Measurements from ENCODE around the gene MED14. TPM values are rescaled to one million over a fixed set of nuclear protein-coding genes. Genes with fewer than 3 reads are reported as not detected.

The MED14 gene
- total RNA-seq, 1 donor from 2014 or later = 58.6 TPM

DNA sequence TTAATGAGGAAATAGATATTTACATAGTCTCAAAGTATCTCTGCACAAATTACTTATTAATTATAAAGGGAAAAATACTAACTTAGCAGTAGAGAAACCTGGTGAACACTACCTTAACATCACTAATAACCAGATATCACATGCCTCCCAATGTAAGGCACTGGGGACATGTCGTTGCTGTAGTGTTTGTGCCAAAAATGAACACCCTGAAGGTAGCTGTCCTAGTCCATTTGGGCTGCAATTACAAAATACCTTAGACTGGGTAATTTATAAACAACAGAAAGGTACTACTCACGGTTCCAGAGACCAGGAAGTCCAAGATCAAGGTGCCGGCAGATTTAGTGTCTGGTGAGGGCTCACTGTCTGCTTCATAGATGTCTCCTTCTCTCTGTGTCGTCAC, 122.8 kb downstream of the MED14 start:
- DNase-seq (ENCODE audit: low spot score) = no peak

DNA sequence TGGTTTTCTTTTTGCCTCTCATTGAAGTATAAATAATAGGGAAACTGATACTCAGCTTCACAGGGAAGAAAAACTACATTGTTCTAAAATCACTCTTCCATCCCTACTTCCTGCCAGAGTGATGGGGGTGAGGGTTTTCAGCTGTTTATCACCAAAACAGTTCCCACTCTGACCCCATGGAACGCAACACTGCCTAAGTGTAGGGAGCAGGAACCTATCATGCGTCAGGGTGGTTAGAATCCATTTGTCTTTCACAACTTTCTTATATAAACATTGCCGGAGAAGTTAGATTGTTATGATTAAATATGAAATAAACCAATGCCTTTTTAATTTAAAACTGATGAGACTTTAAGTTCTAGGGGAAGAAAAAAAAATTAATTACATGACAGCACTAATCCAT, 128.0 kb downstream of the MED14 start:
- no peak for DNase-seq (ENCODE audit: low spot score)

DNA sequence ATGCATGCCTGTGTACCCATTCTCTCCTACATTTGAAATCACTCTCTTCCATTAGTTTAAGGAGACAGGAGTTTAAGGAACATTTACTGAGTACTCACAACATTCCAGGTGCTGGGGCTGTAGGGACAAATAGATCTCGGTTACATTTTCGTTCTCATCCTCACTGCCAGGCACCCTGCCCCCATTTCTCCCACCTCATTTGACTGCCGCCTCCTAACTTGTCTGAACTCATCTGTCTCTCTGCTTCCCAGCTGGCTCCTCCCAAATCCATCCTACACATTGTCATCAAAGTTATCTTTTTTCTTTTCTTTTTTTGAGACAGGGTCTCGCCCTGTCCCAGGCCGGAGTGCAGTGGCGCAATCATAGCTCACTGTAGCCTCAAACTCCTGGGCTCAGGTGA, 131.9 kb downstream of the MED14 start:
- no peak for DNase-seq (ENCODE audit: low spot score)

Other genes starting within 250 kb of the MED14 start
- 106 TPM for gene ATP6AP2, start 154.6 kb downstream of the MED14 start, total RNA-seq
- gene MPC1L, start 112.1 kb downstream of the MED14 start, total RNA-seq = not detected
- gene CXorf38, start 88.0 kb downstream of the MED14 start, total RNA-seq = 23.1 TPM

Data from ureter (tissue), 1 donor.